GM18499 (cell line): ENCODE data around the gene PLCB4.
A peak's percentile ranks its signal among the peaks of the same experiment; 100 is the strongest.

Experiments used
- ATAC-seq: cut with Tn5 transposase; IDR thresholded peaks from one replicate; pipeline ENCODE4 v1.9.1; 2021; ENCODE audit warnings: moderate number of reproducible peaks; ENCODE audit not compliant: insufficient read depth, unreplicated experiment

PLCB4 gene

GRCh38 chr20:9409981-9410380 is 341.1 kb downstream of the PLCB4 start:
- no peak for ATAC-seq

DNA sequence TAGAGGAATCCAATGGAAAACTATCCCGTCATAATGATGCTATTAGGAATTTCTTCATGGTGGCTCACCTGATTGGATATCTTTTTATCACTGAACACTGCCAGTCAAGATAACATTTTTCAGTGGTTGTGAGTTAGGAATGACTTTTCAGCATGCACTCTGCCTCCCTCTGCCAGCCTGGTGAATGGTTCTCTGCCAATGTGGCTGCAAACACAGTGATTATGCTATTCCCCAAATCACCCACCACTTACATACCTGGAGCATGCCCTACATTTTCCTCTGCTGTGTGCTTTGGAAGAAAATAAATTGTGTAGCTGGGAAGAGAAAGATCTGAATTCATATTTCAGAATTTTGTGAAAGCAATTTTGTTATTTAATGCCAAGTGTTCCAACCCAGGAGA is 342.9 kb downstream of the PLCB4 start:
- ATAC-seq: no peak

DNA sequence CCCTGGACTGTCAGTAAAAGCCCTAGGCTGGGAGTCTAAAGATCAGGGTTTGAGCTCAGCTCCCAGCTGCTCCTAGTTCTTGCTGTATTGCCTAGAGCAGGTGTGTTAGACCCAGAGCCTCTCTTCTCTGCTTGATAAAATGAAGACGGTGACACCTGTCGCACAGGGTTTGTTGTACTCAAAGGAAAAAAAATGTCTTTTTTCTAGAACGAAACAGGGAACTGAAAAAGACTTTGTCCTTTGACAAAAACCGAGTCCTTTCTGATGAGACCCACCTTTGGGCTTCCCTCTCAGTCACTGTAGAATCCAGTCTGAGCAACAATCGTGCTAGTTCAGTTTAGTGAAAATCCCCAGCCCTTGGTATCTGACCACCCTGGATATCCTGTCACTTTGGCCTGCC is 343.4 kb downstream of the PLCB4 start:
- ATAC-seq: peak; percentile 49

DNA sequence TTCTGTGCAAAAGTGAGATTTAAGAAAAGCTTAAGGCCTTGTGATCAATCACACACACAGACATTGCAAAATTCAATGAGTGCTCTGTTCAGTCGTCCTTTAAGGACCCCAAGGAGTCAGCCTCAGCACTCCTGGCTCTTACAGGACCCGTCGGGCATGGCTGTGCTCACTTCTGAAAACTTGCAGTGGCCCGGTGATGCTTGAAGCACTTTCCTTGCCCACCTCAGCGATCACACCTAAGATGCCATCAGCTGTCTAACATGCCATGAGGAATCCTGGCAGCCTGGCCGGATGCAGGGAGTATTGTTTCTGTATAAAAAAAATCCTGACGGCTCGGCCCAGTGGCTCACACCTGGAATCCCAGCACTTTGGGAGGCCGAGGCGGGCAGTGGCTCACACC is 344.1 kb downstream of the PLCB4 start:
- no peak for ATAC-seq

DNA sequence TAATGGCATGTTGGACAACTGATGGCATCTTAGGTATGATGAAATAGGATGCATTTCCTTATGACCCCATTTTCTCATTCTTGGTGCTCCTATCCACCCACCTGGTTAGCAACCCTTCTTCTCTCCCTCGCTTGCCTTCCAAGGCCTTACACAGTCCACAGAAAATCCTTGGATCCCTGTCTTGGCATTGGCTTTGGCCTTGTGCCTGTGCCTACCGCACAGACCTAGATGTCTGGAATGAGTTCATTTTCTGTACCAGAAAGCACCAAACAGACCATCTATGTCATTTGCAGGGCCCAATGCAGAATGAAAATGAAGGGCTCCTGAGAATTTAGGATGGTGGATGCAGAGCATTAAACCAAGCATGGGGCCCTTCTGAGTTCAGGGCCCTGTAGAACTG is 346.5 kb downstream of the PLCB4 start:
- ATAC-seq: no peak

DNA sequence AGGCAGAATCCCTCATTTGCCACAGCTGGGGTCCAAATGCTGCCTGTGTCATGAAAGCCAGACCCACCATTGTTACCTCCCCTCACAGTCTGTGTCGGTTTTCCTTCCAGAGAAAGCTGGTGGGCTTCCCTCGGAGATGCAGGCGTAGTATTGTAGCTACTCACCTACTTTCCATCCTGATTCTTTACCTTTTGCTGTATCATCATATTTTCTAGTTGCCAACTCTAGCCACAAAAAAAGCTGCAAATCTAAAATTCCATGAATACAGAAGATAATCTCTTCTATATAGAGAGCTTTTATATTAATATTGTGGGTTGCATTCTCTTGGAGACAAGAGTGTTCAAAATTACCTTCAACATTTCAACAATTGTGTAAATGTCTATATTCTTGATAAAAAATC is 347.5 kb downstream of the PLCB4 start:
- ATAC-seq: no peak

DNA sequence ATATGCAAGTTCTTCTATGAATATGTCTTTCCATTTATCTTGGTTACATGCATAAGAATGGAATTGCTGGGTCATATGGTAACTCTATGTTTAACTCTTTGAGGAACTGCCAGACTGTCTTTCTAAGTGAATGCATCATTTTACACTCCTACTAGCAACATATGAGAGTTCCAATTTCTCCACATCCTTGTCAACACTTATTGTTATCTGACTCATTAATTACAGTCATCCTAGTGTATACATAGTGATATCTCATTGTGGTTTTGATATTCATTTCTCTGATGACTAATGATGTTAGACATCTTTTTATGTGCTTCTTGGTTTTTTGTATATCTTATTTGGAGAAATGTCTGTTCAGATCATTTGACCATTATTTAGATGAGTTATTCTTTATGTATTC is 348.8 kb downstream of the PLCB4 start:
- ATAC-seq: no peak

GRCh38 chr20:9422321-9423057 is 353.6 kb downstream of the PLCB4 start:
- ATAC-seq: no peak

GRCh38 chr20:9424551-9424950 is 355.7 kb downstream of the PLCB4 start:
- no peak for ATAC-seq

DNA sequence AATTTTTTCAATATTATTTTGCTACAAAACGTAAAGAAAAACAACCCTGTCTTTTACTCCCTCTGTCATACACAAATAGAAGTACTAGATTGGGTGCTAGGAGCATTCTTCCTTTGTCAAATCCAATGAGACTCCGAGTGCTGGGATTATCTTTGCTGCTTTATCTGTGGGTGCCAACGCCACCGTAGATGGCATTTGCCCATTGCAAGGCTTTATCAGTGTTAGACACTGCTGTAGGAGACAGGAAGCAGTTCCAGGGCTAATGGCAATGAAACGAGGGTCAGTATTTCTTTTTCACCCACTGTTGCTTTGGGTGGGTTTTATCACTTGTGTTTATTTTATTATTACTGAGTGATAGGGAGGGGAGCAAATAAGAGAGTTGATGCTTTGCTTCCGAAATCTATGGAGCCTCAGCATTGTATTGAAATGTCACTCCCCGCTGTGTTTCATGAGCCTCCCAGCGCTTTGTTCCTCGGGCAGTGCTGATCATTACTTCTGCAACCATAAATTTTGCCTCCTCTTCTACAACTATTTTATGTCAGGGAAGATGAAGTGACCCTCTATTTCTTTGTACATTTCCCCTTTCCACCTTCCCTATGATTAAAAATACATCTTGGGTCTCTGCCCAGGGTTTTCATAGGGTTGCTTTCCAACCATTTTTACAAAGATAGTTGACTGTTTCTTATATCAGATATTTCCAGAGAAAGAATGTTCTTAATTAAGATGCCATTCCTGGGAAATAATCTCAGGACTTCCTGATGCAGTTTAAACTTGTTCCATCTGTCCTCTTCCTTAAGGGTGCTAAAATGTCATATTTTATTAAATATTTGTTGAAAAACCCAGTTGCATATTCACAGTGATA is 358.8 kb downstream of the PLCB4 start:
- ATAC-seq: no peak

DNA sequence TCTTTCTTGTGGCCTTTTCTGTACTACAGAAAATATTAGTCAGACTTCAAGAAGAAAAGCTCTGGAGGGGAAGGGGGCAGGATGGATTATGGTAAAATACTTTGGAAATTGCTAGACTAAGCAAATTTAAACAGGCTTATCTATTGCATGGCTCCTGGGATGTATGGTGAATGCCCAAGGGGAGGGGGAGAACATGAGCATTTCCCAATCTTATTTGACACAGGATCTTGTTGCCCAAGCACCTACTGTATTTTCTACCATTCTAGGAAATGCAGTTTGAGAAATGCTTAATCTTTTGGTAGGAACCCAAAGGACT is 359.4 kb downstream of the PLCB4 start:
- ATAC-seq: no peak

DNA sequence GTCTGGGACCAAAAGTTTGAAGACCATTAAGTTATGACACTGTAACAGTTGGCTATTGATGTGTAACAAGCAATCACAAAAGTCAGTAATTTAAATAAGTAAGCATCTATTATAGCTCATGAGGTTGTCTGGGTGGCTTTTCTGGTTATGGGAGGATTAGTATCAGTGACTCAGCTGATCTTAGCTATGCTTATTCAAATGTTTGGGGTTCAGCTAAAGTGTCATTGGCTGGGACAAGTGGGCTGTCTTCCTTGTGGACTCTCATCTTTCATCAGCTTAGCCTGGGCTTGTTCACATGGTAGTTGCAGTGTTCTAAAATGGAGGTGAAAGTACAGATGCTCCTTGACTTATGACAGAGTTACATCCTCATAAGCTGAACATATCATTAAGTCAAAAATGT is 370.9 kb downstream of the PLCB4 start:
- no peak for ATAC-seq

- ATAC-seq: no peak
Observed at GRCh38 chr20:9440892-9441291, 372.0 kb downstream of the PLCB4 start.

GRCh38 chr20:9441948-9442347 is 373.1 kb downstream of the PLCB4 start:
- no peak for ATAC-seq

GRCh38 chr20:9442858-9443257 is 374.0 kb downstream of the PLCB4 start:
- no peak for ATAC-seq

GRCh38 chr20:9444921-9445320 is 376.0 kb downstream of the PLCB4 start:
- no peak for ATAC-seq

DNA sequence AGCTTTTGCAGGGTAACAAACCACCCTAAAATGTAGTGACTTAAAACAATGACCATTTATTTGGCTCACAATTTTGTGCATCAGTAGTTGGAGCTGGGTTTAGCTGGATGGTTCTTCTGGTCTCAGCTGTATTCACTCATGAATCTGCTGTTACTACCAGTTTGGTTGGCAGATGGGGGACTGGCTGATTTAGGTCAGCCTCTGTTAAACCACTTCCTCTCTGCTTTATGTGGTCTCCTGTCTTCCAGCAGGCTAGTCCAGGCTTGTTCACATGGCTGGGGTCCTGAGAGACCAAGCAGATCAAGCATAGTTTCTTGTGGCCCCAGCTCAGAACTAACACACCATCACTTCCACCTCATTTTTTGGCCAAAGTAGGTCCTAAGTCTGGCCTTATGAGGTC is 378.3 kb downstream of the PLCB4 start:
- ATAC-seq: no peak

- no peak for ATAC-seq
Observed at GRCh38 chr20:9453201-9453600, 384.3 kb downstream of the PLCB4 start.

- ATAC-seq: no peak
Observed at GRCh38 chr20:9454791-9455190, 385.9 kb downstream of the PLCB4 start.

DNA sequence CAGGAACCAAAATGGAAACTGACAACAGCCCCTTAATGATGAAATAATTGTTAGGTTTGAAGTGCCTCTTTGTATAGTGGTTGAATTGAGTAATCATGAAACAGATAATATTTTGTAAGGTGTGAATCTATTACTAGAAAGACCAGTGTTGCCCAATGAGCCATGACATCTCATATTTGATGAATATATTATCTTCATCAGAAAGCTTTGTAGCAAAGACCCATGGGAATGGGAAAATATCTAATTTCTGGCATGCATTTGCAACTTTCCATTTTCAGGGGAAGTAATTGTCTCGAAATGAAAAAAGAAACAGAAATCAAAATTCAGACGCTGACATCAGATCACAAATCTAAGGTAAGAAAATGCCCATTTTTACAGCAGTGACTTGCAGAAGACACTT is 388.2 kb downstream of the PLCB4 start:
- ATAC-seq: no peak

GRCh38 chr20:9458138-9458796 is 389.4 kb downstream of the PLCB4 start:
- no peak for ATAC-seq
